ENCODE results near the gene SPAG7.
A peak's percentile ranks its signal among the peaks of the same experiment; 100 is the strongest.
"Not testable (repeated sequence)": the region's sequence is repeated elsewhere in the genome, so short reads cannot be mapped to it uniquely, and the experiment has no call there.

Gene SPAG7

DNA sequence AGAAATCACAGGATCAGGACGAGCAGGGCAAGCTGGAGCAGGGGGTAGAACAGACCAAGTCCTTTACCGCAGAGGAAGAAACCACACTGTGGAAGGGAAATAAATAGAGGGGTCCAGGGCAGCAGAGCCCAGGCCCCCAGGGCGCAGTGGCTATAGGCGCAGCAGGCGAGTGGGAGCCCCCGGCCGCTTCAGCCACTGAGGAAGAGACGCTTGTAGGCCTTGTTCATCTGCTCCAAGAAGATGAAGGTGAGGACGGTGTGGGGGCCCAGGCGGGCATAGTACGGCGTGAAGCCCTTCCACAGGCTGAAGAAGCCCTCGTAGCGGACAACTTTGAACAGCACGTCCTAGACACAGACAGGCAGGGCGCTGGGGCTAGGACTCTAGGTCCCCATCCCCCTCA, 30.1 kb downstream of the SPAG7 start:
- no peak for DNase-seq

DNA sequence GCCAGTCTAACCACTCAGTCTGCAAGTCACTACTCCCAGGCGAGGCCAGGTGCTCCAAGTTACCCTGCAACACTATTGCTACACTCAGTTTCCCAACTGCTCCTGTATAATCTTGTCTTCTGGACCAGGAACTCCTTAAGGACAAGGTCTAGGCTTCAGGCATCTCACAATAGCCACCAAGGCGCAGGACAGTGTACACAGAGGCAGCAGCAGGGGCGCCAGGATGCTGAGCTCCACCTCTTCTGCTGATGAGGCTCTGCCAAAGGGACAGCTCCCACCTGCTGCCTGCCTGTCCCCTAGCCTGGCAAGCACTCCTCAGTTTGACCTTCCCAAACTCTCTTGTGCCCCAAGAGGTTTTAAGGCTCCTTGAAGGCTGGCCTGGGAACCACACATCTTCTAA, 31.2 kb downstream of the SPAG7 start:
- no peak for DNase-seq

DNA sequence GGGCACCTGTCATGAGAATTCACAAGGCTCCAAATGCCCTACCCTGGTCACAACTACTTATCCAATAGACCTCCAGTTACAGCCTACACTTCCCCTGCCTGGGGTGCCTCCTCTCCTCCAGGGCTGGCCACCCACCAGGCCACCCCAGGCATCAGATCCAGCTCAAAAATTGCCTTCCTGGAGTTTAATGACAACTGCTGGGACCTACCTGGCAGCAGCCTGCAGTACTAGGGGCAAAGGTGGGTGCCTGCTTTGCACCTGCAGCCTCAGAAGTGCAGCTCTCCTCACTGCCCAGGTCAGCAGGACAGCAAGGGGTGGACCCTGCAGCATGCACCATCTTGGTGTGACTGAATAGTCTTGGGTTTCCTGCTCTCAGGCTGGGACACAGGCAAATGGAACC, 32.0 kb downstream of the SPAG7 start:
- no peak for DNase-seq

DNA sequence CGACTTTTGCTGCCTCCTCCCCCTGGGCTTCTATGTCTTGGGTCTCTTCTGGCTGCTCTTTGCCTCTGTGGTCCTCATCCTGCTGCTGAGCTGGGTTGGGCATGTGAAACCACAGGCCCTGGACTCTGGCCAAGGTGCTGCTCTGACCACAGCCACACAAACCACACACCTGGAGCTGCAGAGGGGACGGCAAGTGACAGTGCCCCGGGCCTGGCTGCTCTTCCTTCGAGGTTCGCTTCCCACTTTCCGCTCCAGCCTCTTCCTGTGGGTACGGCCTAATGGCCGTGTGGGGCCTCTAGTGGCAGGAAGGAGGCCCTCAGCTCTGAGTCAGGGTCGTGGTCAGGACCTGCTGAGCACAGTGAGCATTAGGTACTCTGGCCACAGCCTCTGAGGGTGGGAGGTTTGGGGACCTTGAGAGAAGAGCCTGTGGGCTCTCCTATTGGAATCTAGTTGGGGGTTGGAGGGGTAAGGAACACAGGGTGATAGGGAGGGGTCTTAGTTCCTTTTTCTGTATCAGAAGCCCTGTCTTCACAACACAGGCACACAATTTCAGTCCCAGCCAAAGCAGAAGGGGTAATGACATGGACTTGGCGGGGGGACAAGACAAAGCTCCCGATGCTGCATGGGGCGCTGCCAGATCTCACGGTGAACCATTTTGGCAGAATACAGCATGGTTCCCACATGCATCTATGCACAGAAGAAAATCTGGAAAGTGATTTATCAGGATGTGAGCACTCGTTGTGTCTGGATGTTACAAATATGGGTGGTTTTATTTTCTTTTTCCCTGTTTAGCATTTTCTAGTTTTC, 33.2 kb downstream of the SPAG7 start:
- peak; percentile 53 for DNase-seq

DNA sequence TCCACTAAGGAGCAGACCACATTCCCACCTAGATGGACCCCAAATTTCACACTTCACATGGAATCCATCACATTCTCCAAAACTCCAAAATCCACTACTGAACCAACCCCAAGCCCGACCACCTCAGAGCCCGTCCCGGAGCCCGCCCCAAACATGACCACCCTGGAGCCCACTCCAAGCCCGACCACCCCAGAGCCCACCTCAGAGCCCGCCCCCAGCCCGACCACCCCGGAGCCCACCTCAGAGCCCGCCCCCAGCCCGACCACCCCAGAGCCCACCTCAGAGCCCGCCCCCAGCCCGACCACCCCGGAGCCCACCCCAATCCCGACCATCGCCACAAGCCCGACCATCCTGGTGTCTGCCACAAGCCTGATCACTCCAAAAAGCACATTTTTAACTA, 34.0 kb downstream of the SPAG7 start:
- DNase-seq: no peak

DNA sequence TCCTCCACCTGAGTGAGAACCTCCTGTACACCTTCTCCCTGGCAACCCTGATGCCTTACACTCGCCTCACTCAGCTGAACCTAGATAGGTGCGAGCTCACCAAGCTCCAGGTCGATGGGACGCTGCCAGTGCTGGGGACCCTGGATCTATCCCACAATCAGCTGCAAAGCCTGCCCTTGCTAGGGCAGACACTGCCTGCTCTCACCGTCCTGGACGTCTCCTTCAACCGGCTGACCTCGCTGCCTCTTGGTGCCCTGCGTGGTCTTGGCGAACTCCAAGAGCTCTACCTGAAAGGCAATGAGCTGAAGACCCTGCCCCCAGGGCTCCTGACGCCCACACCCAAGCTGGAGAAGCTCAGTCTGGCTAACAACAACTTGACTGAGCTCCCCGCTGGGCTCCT, 34.9 kb downstream of the SPAG7 start:
- no peak for DNase-seq

DNA sequence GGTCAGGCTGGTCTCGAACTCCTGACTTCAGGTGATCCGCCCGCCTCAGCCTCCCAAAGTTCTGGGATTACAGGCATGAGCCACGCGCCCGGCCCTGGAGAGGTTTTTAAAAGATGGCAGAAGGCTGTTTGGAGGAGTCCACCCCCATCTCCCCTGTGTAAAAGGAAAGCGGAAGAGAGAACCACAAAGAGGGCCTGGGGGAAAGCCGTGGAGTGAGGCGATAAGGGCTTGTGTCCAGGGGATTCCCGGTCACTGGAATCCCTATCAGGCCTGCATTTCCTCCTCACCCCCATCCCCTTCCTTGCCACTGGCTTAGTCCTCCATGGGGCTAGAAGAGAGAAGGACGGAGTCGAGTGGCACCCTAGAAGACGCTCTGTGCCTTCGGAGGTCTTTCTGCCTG, 35.7 kb downstream of the SPAG7 start, which contains the start of gene GP1BA:
Gene GP1BA (plus strand): TSS at position 315 of the 400 bp plus-strand sequence. CDS start 328 bp downstream, outside the sequence.
- DNase-seq: no peak

DNA sequence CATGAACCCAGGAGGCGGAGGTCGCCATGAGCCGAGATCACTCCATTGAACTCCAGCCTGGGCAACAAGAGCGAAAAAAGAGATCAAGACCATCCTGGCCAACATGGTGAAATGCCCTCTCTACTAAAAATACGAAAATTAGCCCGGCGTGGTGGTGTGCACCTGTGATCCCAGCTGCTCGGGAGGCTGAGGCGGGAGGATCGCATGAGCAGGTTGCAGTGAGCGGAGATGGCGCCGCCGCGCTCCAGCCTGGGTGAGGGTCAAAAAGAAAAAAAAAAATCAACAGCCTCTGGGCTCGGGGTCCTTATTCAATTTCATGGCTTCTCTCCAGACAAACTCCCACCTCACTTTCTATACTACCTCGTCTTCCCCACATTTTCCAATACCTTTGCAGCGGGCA, 38.7 kb downstream of the SPAG7 start:
- DNase-seq: no peak

DNA sequence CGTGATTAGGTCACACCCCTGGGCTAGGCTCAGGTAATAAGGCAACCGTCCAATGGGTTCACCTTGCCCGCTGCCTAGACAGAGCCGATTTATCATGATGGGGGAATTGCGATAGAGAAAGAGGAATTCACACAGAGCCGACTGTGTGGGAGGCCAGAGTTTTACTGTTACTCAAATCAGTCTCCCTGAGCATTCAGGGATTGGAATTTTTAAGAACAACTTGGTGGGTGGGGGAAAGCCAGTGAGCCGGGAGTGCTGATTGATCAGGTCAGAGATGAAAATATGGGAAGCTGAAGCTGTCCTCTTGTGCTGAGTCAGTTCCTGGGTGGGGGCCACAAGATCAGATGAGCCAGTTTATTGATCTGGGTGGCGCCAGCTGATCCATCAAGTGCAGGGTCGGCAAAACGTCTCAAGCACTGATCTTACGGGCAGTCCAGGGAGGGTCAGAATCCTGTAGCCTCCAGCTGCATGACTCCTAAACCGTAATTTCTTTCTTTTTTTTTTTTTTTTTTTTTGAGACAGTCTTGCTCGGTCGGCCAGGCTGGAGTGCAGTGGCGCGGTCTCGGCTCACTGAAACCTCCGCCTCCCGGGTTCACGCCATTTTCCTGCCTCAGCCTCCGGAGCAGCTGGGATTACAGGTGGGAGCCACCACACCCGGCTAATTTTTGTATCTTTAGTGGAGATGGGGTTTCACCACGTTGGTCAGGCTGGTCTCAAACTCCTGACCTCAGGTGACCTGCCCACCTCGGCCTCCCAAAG, 40.9 kb downstream of the SPAG7 start:
- not testable (repeated sequence) for DNase-seq

DNA sequence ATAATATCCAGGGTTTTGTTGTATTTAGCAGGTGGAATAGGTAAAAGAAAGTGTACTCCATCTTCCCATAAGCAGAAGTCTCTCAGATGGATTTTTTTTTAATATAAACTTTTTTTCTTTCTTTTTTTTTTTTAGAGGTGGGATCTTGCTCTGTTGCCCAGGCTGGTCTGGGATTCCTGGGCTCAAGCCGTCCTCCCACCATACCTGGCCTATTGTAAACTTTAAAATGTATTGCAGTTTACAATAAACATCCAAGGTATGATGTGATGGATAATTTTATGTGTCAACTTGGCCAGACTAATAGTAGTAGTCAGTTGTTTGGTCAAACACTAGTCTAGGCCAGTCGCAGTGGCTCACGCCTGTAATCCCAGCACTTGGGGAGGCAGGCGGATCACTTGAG, 46.3 kb downstream of the SPAG7 start:
- no peak for DNase-seq

DNA sequence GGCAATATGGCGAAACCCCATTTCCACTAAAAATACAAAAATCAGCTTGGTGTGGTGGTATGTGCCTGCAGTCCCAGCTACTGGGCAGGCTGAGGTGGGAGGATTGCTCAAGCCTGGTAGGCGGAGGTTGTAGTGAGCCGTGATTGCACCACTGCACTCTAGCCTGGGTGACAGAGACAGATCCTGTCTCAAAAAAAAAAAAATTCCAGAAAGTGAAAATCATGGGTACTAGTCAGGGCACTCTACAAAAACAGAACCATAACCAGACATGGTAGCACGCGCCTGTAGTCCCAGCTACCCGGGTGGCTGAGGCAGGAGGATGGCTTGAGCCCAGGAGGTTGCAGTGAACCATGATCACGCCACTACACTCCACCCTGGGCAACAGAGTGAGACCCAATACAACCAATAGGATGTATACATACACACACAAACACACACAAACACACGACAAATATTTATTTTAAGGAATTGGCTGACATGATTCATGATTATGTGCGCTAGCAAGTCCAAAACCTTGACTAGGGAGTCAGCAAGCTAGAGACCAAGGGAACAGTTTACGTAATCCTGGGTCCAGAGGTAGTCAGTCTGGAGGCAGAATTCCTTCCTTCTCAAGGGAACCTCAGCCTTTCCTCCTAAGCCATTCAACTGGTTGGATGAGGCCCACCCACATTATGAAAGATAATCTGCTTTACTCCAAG, 47.1 kb downstream of the SPAG7 start:
- no peak for DNase-seq

DNA sequence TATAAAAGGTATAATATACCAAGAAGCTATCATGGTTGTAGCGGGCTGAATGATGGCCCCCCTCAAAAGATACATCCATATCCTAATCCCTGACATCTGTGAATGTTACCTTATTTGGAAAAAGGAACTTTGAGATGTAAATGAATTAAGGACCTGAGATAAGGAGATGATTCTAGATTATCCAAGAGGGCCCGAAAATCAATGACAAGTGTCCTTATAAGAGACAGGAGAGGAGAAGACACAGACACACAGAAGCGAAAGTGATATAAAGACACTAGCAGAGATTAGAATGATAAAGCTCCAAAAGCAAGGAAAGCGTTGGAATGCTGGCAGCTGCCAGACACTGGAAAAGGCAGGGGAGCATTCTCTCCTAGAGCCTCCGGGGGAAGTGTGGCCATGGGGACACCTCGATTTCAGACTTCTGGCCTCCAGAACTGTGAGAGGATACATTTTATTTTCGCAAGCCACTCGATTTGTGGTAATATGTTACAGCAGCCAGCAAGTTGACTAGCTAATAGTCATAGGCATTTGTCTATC, 48.0 kb downstream of the SPAG7 start:
- no peak for DNase-seq

DNA sequence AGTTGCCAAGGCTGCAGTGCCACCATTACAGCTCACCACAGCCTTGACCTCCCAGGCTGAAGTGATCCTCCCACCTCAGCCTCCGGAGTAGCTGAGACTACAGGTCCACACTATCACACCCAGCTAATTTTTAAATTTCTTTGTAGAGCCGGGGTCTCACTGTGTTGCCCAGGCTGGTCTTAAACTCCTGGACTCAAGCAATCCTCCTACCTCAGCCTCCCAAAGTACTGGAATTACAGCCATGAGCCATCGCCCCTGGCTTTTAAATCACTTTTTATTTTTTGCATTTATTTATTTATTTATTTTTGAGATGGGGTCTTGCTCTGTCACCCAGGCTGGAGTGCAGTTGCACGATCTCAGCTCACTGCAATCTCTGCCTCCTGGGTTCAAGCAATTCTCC, 53.1 kb downstream of the SPAG7 start:
- not testable (repeated sequence) for DNase-seq

DNA sequence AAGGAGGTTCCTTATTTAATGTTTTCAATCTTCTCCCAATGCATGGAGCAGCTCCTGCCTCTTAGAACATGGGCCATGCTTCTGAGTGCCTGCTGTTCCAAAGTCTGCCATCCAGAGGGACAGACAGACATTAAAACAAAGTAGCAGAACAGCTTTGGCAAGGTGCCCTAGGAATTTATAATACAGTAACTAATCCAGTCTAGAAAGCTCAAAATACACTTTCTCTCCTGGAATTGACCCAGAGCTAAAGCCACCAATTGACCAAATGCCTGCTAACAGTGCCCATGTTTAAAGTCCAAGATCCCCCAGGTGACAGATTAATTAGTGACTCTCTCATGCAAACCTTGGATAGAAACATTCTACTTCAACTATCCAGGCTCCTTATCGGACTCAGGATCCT, 53.6 kb downstream of the SPAG7 start:
- DNase-seq: peak; percentile 31
